ENCODE measurements around the gene BLTP2.
A peak's percentile ranks its signal among the peaks of the same experiment; 100 is the strongest.
"Not testable (repeated sequence)": the region's sequence is repeated elsewhere in the genome, so short reads cannot be mapped to it uniquely, and the experiment has no call there.

The BLTP2 gene

DNA sequence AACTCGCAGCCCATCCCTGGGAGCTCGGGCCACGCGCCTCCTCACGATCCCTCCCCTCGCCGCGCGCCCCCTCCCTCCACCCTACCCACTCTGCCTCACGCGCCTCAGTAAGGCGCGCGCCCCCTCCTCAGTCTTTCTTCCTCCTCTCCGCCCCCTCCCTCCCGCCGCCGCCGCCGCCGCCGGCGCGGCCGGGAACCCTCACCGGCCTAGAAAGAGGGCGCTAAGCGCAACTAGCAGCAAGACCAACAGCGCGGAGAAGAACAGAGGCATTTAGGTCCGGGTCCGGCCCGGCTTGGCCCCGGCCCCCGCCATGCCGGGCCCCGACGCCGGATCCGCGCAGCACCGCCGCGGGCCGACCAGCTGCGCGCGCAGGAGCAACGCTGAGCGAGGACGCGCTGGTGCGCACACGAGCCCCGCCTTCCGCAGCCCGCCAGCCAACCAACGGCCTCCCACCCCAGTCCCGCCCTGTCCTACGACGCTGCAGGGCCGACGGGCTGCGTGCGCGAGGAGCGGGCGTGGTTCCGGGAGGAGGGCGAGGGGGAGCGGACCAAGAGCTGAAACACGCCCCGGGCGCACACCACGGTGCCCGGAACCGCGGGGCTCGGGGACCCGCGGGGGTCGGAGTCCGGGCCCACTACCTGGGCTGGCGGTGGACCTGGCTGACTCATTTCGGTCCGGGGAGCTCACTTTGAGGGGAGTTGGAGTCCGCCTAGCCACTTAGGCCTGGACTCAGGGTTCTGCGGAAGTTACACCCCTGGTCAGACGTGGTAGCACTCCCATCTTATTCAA is at the start of gene BLTP2:
Gene BLTP2 (minus strand): TSS at position 372 of the 789 bp plus-strand sequence. CDS start 102 bp downstream, at position 270.
- DNase-seq: peak; percentile 95 to 97

DNA sequence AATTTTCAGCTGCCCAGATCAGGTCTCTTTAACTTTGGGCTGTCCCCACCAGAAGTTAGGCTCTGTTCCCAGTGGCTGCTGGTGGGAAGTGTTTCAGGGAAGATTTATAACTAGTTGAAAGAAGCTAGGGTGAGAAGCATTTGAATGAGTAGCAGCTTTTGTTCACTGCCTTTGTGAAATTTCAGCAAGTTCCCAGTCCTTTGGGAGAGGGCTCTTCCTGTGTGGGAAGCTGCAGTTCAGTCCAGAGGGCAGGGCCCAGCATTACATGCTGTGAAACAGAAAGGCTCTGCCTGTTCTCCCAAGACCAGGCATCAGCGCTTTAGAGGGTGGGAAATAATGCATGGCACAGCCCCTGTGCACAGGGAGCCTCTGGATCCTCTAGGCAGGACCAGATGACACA is 48.9 kb upstream of the BLTP2 start:
- DNase-seq: no peak

DNA sequence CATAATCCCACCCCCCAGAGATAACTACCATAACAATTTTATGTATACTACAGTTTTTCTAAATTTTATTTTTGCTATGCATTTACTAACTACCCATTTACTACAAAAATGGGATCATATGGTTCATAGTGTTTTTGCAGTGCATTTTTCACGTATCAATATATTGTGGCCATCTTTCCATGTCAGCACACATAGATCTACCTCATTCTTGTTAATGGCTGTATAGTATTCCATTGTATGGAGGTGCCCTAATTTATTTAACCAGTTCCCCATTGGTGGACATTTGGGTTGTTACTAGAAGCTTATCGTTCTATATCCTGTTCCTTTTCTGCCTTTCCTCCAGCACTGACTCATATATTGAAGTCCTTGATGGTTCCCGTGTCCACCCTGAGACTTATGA is 44.1 kb upstream of the BLTP2 start:
- no peak for DNase-seq

DNA sequence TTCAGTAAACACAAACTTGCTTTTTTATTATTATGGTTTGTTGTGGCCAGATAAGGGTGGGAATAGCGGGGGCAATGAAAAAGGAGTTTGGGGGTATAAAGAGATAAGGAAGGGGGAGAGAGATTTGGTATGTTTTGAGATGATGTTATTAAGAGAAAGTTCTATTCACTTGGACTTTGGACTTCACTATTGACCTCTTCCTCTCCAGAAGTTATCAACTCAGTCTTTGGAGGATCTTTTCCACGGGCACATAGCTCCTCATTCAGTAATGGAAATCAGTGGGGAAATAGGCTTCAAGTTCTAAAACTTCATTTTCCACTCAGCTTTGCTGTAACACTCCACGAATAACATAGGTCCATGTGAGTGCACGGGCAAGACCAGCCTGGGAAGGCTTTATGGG is 43.5 kb upstream of the BLTP2 start:
- no peak for DNase-seq

DNA sequence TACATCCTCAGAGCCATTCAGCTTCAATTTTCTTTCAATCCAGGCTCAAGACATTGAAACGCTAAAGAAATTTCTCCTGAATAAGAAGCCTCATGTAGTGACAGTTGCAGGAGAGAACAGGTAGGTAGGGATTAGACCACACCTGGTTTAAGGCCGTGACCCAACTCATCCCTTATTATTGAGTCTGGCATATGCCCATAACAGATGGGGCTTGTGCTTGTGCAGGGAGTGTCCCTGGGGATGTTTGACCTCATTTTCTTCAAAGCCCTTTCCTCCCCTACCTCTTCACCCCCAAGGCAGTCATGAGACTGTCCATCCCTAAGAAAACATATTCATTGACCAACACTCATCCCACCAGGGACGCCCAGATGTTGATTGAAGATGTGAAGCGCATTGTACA is 41.3 kb upstream of the BLTP2 start:
- DNase-seq: peak; percentile 77 to 90

DNA sequence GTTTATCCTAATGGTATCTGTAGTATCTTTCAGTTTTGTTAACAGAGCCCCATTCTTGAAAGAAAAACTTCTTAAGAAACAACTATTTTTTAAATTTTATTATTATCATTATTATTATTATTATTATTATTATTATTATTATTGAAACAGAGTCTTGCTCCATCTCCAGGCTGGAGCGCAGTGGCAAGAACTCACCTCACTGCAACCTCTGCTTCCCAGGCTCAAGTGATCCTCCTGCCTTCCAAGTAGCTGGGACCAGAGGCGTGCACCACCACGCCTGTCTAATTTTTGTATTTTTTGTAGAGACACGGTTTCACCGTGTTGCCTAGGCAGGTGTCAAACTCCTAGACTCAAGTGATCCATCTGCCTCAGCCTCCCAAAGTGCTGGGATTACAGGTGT is 40.4 kb upstream of the BLTP2 start:
- no peak for DNase-seq

DNA sequence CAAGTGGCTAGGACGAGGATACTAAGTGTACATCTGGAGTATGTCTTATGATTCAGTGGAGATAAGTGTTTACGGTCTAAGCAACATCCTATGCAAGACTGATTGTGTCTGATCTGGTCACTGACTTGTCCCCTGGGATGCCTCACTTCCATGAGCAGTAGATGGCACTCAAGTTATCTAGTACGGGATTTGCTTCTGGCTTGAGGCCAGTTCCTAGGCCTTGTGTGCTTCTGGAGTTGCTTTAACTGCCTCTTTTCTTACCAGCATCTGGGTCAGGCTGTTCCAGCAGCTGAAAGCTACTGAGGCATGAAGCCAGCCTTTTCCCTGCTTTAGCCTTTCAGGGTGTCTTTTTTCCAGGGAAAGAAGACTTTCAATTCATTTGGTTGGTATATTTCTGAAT is 40.0 kb upstream of the BLTP2 start:
- peak; percentile 99 to 100 for DNase-seq

DNA sequence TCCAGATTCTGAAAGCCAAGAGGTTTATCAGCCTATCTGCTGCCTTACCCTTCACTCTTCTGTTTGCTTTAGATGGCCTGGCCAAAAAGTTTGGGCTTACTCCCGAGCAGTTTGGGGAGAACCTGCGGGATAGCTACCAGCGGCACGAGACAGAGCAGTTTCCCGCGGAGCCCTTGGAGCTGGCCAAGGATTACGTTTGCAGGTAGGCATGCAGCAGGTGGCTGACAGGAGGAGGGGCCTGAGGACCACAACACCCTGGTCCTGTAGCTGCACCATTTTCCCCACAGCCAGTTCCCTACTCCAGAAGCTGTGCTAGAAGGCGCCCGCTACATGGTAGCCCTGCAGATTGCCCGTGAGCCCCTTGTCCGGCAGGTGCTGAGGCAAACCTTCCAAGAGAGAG is 37.7 kb upstream of the BLTP2 start:
- no peak for DNase-seq

DNA sequence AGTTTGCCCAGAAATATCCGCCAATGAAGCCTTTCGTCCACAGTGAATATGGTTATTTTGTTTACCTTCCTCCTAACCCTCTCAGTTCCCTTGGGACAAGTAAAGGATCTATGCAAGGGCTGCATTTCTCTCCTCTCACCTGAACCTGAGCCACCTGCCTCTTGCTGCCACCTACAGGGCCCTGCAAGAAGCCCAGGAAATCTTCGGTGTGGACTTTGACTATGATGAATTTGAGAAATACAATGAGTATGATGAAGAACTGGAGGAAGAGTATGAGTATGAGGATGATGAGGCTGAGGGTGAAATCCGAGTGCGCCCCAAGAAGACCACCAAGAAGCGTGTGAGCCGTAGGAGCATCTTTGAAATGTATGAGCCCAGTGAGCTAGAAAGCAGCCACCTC is 31.0 kb upstream of the BLTP2 start:
- DNase-seq: peak in 1 of 2 experiments; percentile 38

DNA sequence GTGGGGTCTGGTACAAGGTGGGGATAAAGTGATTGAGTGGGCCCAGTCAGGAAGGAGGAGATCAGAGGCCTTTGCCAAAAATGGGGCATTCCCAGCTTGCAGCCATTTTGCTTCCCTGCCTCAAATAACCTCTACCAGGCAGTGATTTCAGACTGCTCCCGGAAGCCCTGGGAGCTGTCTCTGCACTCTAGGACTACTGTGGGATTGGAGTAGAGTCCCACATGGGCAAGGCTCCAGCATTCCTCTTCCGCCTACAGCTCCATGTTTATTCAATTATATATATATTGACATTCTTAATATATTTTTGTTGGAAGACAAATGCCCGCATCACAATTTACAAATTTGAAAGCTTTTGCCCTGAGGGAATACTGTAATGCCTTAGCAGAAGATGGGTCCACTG is 30.5 kb upstream of the BLTP2 start:
- no peak for DNase-seq

DNA sequence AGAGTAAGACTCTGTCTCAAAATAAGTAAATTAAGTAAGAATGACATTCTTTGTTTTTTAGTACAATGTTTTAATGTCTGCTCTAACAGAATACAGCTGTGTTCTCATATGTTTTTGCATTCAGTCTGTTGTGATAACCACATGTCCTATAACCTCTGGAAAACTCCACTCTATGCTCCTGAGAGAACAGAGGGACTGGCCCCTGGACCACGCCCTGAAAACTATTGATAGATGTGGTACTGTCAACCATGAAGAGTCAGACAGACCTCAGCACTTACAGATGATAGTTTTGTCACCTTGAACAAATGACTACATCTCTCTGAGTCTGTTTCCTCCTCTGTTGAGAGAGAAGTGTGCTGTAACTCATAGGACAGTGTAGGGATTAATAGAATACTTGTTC is 25.0 kb upstream of the BLTP2 start:
- no peak for DNase-seq

DNA sequence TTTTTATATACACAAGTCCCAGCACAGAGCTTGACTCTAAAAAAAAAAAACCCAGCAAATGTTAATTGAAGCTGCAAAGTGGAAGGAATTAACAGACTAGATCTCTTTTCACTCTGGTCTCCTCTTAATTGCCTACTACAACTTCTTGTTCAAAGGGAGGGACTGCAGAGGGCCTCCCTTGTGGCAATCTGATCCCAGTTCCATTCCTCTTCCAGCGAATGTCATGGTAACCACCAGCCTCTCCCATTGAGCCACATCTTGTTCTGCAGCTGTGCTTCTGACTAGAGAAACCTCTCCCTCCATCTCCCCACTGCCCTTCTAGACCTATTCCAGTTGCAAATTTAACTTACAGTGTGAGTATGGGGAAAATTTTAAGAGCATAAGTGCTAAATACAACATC is 22.9 kb upstream of the BLTP2 start:
- DNase-seq: peak in 1 of 2 experiments; percentile 42

DNA sequence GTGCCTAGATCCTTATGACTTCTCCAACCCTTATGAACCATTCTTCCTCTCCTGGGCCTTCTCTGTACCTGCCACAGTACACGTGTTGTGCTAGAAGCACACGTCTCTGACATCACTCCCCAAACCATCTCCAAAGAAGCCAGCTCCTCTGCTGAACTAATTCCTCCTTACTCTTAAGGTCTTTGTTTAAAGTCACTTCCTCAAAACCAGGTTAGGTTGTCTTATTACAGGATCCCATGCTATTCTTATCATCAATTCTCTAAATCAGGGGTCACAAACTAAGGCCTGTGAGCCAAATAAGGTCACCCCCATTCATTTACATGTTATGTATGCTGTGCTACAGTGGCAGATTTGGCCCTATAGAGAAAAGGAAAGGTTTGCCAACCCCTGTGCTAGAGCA is 21.0 kb upstream of the BLTP2 start:
- no peak for DNase-seq

DNA sequence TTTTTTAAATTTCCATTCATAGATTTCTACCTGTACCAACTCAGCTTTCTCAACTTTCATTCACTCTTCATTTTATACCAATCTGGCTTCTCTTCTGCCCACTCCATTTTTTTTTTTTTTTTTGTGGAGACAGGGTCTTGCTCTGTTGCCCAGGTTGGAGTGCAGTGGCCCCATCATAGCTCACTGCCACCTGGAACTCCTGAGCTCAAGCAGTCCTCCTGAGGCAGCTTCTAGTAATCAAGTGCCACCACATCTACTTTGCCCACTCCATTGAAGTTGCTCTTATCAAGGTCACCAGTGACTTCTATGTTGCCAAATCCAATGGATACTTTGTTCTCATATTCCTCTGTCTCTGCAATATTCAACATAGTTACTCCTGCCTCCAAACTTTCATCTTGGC is 18.8 kb upstream of the BLTP2 start:
- DNase-seq: no peak

DNA sequence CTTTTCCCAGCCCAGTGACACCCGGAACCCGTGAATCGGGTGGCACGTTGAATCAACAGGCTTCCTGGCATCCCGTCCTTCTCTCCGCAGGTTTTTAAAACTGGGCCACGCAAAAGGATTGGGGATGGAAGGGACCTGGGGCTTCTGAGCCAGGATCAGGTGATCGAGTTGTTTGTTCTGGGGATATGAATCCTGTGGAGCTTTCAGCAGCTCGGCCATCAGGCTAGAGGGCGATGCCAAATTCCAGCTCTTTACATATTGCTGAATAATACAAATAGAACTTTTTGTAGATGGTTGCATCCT is 17.5 kb upstream of the BLTP2 start:
- DNase-seq: no peak

DNA sequence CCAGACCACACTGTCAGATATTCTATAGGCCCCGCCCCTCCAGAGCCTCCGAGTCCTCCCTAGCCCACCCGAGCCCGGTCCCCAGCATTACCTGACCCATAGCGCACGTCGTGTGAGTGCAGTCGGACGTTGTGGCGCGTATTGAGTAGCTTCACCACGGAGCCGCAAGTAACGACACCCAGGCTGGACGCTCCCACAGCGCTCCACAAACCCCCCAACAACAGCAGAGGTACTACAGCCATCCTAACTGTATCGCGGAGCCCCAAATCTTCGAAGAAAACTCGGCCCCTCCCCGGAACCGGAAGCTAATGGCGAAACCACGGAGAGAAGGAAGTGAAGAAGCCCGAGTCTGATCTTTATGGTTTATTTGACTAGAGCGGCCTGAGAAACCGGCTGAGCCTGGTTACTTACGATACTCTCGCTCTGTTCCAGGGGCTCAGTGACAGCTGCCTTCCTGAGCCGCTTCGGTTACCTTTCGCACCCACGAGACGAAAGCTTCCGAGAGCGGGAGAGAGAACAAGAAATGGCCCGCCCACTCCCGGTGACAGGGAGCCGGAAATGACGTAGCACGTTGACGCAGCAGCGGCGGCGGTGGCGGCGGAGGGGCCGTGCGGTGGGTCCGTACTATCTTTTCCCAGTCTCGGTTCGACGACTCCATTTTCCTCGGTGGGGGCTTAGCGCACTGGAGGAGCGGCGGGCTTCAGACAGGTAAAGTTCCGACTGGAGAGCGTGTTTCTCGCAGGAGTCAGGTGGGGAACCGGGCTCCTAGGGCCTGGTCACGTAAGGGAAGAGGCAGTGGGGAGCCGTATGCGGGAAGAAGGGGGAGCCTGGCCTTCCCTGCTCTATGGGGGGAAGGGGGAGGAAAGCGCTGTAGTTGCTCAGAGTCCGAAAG is 16.9 kb upstream of the BLTP2 start, which contains the start of the genes SDF2 and SUPT6H:
Gene SDF2 (minus strand): TSS at position 272 of the 892 bp plus-strand sequence. CDS start 30 bp downstream, at position 242.
Gene SUPT6H (plus strand): TSS at position 571 of the 892 bp plus-strand sequence. CDS start 11,197 bp downstream, outside the sequence.
- peak; percentile 89 to 94 for DNase-seq

DNA sequence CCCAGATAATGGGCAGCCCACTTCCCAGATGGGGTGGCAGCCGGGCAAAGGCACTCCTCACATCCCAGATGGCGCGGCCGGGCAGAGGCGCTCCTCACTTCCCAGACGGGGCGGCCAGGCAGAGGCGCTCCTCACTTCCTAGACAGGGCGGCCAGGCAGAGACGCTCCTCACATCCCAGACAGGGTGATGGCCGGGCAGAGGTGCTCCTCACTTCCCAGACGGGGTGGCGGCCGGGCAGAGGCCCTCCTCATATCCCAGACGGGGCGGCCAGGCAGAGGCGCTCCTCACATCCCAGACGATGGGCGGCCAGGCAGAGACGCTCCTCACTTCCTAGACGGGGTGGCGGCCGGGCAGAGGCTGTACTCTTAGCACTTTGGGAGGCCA is 14.5 kb upstream of the BLTP2 start:
- not testable (repeated sequence) for DNase-seq

DNA sequence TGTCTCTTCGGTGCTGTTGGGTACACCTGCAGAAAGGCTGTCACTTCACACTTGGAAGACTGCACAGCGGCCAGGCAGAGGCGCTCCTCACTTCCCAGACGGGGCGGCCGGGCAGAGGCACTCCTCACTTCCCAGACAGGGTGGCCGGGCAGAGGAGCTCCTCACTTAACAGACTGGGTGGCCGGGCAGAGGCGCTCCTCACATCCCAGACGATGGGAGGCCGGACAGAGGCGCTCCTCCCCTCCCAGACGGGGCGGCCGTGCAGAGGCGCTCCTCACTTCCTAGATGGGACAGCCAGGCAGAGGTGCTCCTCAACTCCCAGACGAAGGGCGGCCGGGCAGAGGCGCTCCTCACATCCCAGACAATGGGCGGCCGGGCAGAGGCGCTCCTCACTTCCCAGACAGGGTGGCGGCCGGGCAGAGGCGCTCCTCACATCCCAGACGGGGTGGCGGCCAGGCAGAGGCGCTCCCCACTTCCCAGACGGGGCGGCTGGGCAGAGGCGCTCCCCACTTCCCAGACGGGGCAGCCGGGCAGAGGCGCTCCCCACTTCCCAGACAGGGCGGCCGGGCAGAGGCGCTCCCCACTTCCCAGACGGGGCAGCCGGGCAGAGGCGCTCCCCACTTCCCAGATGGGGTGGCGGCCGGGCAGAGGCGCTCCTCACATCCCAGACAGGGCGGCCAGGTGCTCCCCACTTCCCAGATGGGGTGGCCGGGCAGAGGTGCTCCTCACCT is 14.0 kb upstream of the BLTP2 start:
- not testable (repeated sequence) for DNase-seq

DNA sequence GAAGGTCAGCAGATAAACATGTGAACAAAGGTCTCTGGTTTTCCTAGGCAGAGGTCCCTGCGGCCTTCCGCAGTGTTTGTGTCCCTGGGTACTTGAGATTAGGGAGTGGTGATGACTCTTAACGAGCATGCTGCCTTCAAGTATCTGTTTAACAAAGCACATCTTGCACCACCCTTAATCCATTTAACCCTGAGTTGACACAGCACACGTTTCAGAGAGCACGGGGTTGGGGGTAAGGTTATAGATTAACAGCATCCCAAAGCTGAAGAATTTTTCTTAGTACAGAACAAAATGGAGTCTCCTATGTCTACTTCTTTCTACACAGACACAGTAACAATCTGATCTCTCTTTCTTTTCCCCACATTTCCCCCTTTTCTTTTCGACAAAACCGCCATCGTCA is 13.4 kb upstream of the BLTP2 start:
- not testable (repeated sequence) for DNase-seq

DNA sequence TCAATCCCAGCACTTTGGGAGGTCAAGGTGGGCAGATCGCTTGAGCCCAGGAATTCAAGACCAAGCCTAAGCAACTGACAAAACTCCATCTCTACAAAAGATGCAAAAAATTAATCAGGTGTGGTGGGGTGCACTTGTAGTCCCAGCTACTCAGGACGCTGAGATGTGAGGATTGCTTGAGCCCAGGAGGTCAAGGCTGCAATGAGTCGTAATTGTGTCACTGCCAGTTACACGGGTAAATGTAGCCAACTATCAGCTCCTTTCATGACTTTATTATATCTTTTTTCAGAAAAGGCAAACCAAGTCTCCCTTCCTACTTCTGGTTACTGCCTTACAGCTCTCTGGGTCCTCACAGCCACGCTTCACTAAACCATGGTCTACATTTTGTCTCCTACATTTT is 12.8 kb upstream of the BLTP2 start:
- no peak for DNase-seq

DNA sequence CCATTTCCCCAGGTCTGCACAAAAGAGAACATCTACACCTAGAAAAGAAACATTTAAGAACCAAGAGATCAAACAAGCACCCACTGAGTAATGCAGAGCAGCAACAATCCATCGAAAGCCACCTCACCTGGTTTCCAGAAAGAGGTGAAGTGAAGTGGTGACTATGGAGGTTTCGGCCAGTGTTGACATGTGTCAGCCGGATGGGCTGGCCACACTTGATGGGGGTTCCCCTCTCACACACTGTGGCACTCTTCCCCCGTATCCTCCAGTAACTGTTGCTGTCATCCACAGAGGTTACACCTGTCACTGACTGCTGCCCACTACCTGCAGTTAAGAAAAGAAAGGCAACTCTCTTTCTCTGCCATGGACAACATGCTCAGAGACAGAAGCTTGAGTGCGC is 10.2 kb upstream of the BLTP2 start:
- DNase-seq: no peak

DNA sequence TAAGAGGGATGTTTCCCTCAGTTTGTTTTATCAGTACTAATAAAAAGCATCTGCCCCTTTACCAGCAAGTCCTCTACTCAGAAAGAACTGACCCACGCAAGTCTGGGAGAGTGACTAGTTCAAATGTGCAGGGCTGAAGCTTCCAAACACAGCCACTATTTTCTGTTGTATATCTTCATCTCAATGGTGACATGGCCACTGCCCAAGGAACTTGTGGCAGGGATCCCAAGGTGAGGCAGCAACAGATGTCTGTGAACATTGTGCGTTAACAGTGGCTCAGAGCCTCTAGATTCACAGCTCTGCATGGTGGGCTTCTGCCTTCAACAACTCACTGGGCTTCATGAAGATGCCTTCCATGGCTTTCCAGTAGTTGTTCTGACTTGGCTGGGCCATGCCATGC is 3.7 kb upstream of the BLTP2 start:
- DNase-seq: no peak

DNA sequence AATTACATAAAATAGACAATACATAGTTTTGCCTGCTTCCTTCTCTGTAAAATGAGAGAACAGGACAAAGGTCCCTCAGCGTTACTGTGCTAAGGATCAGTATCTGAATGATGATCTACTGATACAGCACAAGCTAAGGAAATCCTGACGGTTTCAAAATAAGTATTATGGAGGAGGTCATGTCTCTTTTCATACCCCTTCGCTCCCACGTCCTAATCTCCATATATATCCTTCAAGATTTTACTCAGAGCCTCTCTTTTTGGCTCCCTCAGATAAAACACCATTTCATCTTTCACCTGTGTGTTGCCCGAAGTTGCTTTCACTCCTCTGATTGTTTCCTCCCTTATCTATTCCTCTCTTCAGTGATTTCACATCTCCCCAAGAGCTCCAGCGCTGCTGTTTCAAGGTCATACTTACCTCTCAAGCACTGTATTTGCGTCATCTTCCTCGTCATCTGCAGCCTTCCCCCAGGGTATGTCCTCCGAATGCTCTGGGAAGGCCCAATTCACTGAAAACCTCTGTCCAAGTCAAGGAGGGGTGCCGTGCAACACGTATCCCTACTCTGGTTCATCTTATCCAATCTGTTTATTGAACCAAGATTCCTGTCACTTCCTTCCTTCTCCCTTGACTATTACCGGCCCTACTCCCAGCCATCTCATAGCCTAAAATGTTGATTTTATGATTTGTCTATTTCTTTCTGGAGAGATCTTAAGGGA is 1.2 kb upstream of the BLTP2 start:
- DNase-seq: no peak
